ENCODE data around the gene BRD3OS.

Gene BRD3OS

DNA sequence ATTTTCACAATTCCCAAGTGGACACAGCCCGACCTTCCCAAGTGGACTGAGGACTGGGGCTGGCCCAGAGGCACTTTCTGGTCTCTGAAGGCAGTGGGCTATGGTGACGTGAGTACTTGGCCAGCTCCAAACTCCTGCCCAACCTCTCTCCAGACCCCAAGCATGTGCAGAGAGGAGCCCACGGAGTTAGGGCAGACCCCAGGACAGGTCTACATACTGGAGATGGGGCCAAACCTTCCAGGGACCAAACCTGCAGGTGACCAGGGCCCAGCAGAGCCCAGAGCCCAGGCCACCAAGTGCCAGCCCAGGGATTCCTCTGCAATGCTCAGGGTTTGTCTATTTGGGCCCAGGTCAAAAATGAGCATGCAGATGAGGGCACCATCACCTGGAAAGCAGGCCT lies 27.2 kb downstream of the BRD3OS start:
- no peak for DNase-seq (ENCODE audit: low spot score)

DNA sequence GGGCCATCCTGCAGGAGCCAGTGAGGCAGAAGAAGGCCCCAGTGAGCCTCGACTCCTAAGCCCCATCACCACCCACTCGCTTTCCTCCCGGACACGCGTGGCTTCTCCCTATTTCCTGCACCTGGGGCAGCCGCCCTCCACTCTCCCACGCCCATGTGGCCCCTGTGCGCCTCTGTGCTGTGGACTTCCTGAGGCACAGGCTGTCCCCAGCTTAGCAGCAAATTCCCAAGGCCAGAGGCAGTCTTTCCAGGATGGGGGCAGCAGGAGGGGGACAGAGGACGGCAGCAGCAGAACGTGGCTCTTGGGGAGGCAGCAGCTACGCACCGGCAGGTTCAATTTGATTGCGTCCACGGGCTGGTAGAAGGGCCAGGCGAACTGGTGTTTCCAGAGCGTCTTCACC lies 27.7 kb downstream of the BRD3OS start:
- DNase-seq (ENCODE audit: low spot score): no peak

DNA sequence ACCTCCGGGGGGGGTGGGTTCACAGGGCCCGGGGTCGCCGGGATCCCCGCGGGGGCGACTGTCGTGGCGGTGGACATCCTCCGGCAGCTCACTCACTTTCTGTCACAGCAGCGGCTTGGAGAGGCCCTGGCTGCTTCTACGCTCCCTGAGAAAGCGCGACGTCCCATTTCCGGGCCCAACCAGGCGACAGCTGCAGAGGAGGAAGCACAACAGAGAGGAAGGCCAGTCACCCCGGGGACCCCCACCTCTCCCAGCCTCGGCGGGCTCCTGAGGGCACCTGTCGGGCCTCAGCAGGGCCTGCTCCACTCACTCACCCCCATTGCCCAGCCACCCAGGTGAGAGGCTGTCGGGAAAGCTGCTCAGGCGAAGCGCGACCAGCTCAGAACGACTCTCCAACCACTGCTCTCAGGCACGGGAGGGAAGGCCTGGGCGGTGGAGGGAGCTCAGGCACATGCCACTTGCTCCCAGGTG lies 28.2 kb downstream of the BRD3OS start:
- no peak for DNase-seq (ENCODE audit: low spot score)

DNA sequence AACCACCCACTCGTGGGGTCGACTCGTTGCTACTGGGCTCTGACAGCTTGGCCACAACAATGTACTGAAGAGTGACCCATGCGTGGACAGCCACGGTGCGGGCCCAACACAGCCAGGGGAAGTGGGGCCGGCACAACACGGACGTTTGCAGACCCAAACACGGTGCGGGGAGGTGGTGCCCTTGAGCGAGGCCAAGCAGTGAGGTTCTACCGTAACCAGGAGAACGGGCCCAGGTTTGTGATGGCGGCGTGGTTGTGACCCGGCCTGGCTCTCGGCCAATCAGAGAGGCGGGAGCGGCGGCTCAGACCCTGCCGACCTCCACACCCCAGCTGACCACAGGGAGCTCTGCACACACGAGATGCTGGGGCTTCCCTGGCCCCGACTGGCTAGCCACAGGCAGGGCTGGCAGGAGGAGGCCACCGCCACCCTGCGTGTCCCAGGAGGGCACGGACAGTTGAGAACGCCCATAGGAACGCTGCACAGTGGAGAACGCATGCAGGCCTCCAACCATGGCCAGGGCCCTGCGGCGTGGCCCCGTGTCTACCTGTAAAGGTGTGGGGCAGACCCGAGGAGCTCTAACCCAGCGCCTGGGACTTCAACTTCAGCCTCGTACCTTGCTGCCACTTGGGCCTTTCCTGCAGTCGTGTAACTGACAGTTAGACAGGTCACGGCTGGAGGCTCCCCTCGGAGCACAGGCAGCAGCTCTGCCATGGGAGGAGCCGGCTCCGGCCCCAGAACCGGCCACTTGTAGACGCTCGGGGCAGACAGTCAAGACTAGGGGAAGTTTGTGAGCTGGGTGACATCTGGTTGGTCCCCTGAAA lies 28.9 kb downstream of the BRD3OS start:
- no peak for DNase-seq (ENCODE audit: low spot score)

DNA sequence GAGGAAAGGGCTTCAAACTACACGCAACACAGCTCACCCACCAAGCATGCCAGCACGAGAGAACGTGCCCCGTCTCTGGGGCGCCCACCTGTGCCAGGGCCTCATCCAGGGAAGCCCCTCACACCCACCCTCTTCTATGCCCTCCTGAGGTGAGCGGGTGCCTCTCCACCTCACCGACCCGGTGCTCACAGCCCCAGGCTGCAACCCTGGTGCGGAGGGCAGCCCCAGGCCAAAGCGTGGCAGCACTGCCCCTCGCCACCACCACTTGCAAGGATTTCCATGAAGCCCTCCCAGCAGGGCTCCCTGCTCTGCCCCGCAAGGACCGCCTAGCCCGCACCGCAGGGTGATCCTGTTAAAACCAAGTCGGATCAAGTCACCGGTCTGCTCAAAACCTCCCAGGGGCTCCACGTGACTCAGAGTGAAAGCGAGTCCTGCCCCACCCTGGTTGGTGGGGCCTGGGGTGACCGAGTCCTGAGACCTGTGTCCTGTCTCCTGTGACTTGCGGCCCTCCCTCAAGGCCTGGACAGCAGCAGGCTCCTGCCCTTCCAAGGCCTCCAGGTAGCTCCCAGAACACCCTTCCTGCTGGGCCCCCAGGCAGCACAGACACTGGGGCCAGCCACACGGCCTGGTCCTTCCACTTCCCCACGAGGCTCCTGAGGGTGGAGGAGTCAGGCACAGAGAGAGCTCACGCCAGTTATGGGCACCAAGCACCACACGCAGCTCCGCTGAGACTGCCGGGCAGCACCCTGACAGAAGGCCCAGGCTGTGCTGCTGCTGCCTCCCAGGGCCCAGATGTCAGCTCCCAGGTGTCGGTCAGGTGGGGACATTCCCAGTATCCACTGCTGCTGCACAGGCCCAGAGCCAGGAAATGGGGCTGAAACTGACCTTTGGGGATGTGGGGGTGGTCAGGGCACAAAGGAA lies 29.9 kb downstream of the BRD3OS start:
- DNase-seq (ENCODE audit: low spot score): no peak

DNA sequence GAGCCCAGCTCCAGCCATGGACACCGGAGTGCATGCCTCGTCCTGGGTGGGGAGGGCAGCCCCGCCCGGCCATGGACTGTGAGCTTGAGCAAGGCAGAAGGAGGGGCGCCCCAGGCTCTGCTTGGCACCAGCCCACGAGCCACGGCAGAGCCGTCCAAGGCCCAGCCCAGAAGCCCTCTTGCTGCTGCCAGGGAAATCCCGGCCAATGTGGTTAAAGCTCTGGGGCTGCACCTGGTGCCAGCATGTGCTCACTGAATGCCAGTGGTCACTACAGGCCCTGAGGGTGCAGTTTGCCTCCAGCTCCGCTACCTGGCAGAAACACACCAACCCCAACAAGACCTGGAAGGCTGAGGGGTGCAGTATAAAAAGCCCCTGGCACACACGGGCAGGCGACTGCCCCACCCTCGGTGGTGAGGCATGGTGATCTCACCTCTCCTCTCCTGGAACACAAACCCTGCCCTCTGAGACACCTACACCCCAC lies 30.7 kb downstream of the BRD3OS start:
- no peak for DNase-seq (ENCODE audit: low spot score)

DNA sequence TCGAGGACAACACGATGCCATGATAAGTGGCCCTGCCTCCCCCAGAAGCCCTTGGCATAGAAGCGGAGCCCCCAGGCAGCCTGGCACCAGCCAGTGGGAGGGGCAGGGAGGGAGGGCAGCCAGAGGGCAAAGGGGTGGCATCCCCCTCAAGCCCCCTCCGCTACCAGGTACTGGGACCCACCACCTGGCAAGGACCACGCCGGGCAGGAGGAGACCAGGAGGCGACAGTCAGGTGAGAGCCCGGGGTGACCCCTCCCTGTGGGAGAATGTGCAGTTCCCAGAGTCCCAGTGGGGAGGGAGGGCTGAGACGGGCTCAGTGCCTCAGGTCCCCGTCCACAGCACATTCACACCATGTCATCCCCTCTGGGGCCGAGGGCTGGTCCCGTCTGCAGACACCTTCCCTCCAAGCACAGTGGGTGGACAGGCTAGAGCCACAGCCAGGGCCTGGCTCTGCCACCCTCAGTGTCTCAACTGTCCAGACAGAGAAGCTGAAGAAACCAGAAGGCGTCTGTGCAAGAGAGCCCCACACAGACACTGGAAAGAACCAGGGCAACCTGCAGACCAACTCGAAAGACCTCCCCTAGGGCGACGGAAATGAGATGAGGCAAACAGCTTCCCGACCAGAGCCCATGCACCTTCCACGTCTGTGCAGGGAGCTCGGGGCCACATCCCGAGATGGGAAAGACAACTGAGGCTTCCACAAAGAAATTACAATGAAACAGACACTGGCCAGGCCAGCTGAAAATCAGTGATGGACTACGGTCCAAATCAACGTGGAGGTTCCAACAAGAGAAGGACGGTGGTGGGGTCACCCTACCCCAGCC lies 31.4 kb downstream of the BRD3OS start:
- DNase-seq (ENCODE audit: low spot score): no peak

DNA sequence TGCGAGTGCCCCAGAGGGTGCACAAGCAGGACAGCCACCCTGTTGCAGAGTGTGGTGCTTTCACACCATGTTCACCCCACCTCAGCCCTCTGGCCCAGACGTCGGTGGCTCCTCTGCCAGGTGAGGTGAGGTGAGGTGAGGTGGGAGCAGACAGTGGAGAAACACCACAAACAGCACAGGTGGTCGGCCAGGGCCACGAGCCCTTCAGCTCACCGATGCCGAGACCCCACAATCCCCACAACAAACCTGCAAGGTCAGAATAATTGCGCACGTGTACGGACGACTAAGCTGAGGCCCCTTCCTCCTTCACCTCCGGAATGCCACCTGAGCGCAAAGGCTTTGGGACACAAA lies 32.0 kb downstream of the BRD3OS start:
- DNase-seq (ENCODE audit: low spot score): no peak

DNA sequence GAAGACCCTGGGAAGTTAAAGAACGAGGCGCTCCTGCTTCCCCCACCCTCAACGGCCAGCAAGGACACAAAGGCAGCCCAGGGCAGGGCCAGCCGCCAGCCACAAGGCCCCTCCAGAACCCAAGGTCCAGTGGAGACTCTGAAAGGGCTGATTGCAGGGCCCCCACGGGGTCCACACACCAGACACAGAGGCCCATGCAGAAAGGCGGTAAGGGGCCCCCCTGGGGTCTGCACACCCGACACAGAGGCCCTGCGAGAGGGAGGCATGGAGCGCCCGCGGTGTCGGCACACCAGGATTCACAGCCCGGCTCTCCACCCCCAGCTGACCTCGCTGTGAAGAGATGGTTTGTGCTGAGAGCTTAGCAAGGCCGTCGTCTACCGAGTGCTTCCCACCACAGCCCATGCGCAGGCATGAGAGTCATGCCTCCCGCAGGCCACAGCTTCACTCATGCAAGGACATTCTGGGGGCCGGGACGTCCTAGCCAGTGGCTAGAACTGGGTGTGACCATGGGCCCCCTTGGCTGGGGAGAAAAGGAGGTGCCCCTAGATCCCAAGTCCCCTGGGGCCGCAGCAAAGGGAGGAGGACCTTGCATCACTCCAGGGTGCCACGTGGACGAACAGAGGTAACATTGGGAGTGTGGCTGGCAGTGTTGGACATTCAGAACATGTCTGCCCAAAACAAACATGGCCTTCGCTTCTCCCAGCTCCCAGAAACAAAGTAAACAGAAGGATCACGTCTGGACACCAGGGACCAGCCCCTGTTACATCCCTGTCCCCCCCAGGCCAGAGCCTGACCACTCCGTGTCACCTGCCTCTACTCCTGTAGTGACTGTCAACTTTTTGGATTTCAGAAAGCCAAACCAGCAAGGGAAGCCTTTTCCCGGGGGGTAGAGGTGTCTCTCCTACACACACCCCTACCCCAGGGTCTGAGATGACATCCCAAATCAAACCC lies 32.7 kb downstream of the BRD3OS start:
- no peak for DNase-seq (ENCODE audit: low spot score)

DNA sequence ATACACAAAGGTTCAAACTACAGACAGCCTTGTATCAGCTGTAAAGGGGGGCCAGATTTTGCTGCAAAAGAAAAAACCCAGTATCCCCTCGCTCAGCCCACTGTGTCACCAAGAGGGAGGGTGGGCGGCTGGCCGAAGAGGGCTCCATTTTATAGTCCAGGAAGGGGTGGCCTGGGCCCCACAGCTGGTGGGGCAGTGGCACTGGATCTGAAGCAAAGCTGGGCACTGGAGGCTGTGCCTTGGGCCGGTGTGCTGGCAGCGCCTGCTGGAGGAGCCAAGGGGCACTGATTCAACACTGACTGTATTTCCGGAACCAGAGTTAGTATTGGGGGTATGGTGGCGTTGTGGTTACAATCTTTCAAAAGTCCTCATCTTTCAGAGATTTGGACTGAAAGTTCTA lies 33.4 kb downstream of the BRD3OS start:
- no peak for DNase-seq (ENCODE audit: low spot score)

DNA sequence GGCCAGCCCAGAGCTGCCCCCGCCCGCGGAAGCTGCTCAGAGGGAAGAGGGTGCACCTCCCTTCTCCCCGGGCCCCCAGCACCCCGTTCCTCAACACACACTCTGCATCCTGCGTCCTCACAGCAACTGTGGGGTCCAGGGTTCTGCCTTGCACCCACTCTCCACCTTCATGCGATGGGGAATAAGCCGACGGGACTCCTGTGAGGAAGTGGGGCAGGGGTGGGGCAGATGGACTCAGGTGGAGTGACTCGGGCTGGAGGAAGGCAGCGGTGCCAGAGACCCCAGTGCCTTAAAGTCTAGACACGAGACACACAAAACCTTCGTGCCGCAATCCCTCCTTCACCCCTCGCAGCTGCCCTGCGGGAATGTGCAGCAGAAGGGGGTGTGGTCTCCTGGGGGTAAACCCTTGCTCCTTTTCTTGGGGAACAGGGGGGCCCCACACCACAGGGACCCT lies 33.9 kb downstream of the BRD3OS start:
- no peak for DNase-seq (ENCODE audit: low spot score)

DNA sequence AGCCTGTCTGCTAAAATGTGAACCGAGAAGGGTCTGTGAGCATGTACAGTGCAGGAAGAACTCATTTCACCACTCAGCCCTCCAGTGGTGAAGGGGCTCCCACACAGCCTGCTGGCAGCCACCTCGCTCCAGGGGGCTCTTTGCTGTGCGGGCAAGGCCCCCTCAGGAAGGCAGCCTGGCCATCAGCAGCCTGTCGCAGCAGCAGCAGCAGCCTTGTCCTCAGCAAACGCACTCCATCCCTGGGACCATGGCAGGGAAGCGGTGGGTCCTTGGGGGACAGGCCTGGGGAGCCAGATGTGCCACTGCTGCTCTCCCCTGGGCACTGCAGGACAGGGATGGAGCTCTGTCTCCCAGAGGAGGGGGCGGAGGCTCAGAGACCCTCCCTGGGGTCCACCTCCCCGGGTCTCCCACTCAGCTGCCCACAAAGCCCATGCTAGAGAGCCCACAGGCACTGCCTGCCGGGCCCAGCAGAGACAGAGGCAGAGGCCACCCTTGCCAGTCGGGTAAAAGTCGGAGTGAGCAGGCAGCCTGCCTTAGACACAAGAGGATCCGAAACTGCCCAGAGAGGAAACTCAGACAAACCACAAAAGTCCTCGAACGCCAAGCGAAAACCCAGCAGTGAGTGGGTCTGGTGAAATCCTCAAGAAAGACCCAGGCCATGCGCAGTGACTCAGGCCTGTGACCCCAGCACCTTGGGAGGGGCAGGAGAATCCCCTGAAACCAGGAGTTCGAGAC lies 34.5 kb downstream of the BRD3OS start:
- DNase-seq (ENCODE audit: low spot score): peak; percentile 77

DNA sequence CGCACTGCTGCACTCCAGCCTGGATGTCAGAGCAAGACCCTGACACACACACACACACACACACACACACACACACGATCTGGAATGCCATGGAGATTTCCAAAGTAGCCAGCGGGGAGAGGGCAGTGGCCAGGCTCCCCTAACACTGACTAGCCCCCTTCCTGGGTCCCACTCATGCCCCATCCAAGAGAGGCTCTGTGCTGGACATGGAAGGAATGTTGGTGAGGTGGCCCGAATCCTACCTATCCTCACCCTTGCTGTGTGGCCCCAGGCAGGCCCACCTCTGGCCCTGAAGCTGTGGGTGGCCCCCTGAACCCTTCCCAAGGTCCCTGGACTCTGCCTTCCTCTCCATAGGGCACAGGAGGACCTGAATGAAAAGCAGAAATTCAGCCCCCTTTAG lies 35.3 kb downstream of the BRD3OS start:
- DNase-seq (ENCODE audit: low spot score): no peak

DNA sequence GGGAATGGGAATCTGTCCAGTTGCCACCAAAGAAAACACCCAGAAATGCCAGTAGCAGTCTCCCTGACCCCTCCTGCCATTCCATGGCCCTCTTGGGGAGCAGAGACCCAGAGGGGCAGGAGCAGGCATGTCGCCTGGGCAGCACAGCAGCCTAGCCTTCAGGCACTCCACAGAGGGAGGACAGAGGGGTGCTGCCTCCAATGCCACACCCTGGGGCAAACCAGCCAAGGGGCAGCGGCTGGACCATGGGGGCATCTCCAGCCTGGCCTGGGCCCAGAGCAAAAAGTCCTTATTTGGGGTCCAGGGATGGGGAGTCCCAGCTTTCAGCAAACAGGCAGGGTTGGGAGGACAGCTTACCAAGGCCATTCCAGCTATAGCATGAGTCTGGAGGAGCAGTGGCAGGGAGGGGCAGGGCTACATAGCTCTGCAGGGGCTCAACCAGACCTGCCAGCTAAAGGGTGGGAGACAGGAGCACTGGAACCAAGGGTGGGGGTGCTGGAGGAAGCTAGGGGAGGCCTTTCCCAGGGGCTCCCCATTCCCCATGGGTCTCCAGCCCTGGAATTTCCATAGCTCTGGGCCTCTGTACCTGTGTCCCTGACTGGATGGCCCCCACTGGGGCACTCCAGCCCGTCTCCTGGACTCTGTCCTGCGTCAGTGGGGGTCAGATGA lies 35.9 kb downstream of the BRD3OS start:
- no peak for DNase-seq (ENCODE audit: low spot score)

DNA sequence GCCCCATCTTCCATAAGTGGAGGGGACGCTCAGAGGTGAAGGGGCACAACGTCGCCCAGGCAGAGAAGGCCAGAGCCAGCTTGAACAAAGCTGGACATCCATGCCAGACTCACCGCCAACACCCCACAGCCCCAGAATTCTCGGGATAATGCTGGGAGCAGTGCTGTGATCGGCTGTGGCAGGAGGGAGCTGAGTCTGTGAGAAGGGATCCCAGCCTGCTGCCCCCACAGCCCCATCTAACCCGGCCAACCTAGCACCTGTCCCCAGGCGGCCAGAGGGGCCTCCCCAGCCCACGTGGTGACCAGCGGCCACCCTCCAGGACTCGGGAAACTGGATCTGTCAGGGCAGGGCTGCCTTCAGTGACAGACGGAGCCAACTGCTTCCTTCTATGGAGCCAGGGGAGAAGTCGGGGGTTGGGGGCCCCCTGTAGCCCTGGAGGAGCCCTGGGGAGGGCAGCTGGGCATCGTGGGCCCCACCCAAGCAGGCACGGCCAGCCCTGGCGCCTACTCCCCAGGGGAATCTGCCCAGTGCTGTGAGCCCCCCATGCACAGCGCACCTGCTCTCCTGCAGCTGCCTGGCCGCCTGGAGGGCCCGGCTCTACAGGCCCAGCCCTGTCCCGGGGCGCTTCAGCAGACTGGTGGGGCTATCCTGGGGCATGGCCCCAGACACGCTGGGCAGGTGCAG lies 36.5 kb downstream of the BRD3OS start:
- no peak for DNase-seq (ENCODE audit: low spot score)

DNA sequence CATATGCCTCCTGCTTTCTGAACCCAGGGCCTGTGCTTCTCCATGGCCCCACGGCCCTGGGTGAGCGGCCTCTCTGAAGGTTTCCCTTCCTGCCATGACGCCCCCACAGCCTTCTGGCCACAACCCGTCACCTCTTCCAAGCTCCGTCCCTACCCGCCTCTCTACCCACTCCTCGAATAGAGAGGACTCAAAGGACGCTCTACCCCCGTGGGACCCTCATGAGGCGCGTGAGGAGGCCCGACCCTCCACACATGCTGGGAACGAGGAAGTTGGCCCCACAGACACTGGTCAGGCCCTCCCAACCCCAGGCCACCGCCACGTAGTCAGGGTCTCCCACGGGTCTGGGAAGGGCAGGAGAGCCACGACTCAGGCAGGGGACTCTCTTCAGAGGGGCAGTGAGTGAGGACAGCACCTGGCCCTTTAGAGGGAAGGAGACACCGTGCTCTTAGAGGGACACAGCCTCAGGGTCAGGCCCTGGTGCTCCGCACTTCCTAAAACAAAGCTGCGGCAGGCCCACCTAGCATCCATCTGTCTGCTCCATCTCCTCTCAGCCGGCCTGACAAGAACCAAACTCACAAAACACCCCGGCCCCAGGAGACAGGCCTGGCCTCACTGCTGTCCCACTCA lies 37.3 kb downstream of the BRD3OS start:
- no peak for DNase-seq (ENCODE audit: low spot score)

DNA sequence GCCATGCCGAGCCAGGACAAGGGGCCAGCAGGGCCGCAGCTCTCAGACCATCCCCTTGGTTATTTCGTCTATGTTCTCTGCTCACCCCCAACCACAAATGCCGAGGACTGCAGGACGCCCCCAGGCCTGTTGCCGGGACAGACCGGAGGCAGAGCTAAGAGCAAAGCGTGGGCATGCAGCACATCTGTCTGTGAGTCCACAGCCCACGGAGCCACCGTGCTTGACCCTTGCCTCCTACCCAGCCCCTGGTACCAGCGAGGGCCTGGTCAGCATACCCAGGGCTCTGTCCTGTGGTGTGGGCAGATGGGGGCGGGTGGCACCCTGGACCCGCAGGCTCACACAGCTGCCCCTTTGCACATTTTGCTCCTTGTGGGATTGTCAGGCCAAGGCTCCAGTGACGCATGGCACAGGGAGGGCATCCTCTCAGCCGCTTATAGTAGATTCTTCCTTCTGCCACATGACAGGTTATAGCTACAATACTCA lies 37.8 kb downstream of the BRD3OS start:
- no peak for DNase-seq (ENCODE audit: low spot score)

All from germinal center (tissue), 1 donor.